GM20000 (cell line): ENCODE measurements around the gene JAG1.

Experiments
- DNase-seq: peaks from one replicate; pipeline ENCODE4 v3.0.0; 2012; ENCODE audit warnings: low spot score
- TF ChIP-seq, protein P1 (sequence below): IDR thresholded peaks from 2 replicates; pipeline ENCODE4 v1.5.1; 2012; ENCODE audit warnings: mild to moderate bottlenecking, control low read depth; ENCODE audit errors: extremely low read depth, missing control alignments

Gene JAG1

DNA sequence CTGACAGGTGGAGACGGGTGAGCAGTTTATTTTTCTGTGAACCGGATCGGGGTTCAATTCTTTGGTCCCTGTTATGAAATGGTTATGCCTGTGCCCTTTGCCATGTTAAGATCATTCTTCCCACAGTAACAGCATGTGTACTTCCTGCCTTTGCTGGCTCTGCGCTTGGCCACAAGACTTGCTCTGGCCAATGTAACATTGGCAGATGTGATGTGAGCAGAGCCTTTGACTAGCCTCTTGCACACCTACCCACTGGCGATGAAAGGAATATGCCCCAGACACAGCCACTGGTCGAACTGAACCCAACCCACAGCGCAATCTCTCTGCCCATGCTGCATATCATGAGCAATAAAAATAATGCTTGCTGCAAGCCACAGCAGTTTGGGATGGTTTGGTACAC is 31.9 kb downstream of the JAG1 start:
- DNase-seq = no peak
- TF ChIP-seq, protein P1, sequence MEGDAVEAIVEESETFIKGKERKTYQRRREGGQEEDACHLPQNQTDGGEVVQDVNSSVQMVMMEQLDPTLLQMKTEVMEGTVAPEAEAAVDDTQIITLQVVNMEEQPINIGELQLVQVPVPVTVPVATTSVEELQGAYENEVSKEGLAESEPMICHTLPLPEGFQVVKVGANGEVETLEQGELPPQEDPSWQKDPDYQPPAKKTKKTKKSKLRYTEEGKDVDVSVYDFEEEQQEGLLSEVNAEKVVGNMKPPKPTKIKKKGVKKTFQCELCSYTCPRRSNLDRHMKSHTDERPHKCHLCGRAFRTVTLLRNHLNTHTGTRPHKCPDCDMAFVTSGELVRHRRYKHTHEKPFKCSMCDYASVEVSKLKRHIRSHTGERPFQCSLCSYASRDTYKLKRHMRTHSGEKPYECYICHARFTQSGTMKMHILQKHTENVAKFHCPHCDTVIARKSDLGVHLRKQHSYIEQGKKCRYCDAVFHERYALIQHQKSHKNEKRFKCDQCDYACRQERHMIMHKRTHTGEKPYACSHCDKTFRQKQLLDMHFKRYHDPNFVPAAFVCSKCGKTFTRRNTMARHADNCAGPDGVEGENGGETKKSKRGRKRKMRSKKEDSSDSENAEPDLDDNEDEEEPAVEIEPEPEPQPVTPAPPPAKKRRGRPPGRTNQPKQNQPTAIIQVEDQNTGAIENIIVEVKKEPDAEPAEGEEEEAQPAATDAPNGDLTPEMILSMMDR = no peak

DNA sequence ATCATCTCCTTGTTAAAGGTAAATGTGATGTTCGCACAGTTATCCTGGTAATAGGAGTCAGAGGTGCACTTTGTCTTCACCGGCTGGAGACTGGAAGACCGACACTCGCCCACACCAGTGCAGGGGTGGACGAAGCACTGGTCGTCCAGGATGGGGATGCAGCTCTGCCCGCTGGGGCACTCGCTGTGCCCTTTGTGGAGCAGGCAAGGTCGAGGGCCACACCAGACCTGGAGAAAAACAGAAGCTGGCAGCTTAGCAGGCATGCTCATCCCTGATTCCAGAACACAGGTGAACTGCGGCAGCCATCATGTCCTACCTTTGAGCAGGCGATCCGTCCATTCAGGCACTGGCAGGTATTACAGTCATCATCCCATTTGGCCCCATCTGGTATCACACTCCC is 32.3 kb downstream of the JAG1 start:
- DNase-seq = no peak
- TF ChIP-seq, protein P1 = no peak

DNA sequence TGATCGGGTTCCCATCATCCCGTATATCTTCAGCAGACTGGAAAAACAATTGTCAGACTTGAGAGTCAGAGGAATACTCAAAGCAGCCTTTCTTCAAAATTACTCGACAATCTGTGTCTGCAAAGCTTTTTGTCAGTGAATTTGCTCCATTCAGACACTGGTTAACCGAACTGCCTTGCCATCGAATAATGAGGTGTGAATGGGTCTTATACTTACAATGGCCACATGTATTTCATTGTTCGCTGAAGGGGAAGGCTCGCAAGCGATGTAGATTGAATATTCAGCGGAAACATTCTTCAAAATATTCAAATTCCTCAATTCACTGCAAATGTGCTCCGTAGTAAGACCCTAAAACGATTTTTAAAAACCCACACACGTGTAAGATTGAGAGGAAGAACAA is 32.9 kb downstream of the JAG1 start:
- DNase-seq = no peak
- TF ChIP-seq, protein P1 = no peak

DNA sequence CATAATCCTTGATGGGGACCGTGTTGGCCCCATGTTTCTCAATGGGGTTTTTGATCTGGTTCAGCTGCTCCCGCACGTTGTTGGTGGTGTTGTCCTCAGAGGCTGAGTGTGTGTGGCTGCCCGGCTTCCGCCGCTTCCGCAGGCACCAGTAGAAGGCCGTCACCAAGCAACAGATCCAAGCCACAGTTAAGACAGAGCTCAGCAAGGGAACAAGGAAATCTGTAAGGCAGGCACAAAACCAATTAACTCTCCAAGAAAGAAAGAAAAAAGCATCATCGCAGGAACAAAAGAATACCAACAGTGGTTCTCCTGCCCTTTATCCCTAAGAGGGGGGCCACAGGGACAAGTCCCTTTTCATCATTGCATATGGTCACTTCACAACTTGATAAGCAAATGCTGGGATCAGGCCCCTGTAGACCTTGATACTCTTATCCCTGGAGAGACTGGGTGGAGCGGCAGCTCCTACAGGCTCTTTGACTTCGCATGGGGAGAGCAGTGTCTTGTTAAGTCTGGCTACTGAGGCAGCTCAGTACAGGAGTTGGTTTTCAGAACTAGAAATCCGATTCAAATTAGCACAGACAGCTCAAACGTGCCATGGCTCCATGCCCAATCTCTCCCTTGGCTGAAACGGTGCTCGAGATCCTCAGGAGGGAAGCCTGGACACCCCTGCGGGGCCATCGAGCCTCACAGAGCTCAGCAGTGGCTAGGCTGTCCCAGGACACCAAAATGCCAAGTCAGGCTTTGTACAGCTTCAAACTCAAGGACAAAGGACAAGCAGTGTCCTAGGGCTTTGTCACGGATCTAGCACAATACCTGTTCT is 33.9 kb downstream of the JAG1 start:
- no peak for DNase-seq
- TF ChIP-seq, protein P1 = no peak

DNA sequence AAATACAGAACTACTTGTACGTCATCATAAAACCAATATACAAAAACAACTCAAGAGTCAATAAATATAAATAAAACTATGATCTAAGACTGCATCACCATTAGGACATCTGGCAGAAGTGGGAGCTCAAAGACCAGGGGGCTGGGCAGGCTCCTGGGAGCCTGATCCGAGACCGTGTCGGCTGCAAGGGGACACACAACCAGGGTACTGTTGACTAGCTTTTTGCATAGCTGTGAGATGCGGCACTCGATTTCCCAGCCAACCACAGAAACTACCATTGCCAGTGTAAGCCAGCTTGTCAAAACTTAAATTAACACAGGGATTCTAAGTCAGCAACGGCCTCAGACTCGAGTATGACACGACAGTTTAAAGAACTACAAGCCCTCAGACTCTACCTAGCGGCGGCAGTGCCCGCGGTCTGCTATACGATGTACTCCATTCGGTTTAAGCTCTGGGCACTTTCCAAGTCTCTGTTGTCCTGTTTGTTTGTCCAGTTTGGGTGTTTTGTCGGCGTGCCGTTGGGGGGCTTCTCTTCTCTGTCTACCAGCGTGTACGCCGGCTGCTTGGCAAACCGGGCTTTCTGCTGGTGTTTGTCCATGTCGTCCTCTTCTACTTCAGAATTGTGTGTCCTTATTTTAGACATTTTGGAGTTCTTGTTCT is 34.6 kb downstream of the JAG1 start:
- TF ChIP-seq, protein P1 = no peak

DNA sequence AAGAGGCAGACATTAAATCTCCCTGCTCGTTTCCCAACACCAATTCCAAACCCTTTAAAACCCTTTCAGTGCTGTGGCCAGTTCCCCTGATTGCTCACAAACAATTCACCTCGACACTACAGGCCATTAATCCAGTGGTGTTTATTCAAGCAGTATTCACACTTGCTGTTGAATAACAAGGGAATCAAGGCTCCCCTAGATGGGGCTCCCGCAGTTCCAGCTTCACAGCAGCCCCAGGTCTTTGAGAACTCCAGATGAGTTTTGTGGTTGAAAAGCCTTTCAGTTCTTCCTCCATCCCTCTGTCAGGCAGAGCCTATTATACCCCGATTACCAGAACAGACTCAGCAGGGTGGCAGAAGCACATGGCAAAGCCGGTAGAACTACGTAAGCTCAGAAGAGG is 36.2 kb downstream of the JAG1 start:
- TF ChIP-seq, protein P1 = no peak
- DNase-seq = no peak

More for the DNA sequence above, 34.6 kb downstream of the JAG1 start:
- DNase-seq = no peak

DNA sequence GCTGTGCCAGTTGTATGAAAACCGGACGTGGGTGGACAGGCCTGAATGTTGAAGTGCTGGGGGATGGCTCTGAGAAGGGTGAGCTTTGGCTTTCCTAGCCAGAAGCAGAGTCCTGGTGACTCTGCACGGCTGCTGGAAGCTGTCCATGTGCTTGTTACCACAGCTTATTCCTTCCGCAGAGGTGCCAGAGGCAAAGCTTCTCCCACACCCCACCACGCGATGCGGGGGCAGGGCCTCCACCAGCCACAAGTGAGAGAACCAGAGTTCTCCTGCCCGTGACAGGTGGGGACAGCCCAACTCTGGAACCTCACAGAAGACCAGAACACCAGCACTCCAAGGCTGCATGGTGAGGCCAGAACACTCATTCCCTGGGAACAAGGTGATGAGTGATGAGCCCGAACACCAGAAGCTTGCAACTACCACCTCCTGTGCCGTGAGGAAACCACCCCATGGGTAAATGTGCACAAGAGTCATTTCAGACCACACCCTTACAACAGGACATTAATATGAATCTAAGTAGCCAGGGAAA is 36.7 kb downstream of the JAG1 start:
- TF ChIP-seq, protein P1 = no peak
- DNase-seq = no peak
